Measurements from ENCODE around the gene GREM2.

Gene GREM2

GRCh38 chr1:240609527-240610060 lies 2.4 kb downstream of the GREM2 start:
- DNase-seq, result no peak

DNA sequence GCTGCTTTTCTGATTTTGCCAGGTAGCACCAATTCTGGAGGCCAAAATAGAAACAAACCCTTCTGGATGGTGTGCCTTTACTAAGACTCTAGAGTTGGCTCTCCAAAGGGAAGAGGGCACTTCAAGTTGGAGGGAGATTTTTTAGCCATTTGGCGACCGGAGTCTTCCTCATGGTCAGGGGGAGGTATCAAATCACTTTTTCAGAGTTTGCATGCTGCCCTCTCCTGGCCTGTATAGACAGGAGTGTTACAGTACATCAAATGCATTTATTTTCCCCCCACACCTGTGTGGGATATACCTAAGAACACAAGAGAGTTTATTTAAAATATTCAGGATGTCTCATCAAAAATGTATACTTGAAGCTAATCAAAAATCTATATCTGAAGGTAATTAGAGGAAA lies 3.2 kb downstream of the GREM2 start:
- DNase-seq, result no peak

DNA sequence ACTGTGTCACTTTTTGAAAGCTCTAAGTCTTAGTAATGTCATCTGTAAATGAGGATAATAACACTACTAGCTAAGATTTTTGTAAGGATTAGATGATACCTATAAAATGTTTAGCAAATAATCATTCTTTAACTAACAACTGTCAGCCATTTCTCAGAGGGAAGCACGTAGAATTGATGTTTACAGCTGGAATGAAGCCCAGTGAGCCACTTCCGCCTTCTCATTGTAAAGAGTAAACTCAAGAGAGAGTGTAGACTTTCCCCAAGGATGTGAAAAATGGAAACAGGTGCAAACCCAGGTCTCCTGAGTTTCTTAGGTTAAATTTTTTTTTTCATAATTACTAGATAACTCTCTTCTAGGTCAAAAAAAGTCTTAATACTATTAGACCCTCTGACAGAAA lies 4.9 kb downstream of the GREM2 start:
- no peak for DNase-seq

- DNase-seq, result no peak
Measured at GRCh38 chr1:240602189-240602588, 9.8 kb downstream of the GREM2 start.

- no peak for DNase-seq
Measured at GRCh38 chr1:240599830-240600229, 12.1 kb downstream of the GREM2 start.

- no peak for DNase-seq
Measured at GRCh38 chr1:240599299-240599698, 12.7 kb downstream of the GREM2 start.

DNA sequence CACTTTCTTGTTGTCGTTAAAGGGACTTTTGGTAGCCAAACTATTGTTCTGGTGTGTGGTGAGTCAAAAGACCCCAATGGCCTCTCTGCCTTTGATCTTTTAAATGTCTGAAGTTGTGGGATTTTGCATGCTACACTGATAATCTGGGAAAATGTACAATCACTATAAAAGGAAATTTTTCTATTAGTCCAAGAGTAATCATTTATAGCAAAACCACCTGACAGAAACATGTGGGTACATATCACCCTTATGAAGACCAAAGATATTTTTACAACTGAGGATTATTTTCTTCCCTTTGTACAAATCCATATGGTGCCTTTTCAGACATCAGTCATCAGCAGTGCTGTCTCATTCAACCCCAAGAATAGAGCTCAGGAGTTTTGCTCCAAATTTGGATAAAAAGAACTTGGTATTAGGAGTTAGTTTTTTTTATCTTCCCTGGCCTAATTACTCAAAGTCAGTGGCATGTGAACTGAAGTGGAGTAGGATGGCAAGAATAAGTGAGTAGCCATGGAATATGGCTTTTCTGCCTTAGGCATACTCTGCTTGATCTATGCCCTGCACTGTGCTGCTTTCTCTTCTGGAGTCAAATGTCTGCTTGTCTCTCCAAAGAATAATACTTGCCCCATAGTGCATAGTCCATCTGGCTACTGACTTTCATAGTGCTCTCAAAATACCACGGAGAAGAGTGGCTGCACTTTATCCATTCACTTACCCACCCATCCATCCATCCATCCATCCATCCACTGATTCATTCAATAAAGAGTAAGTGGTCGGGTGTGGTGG lies 13.5 kb downstream of the GREM2 start:
- no peak for DNase-seq

DNA sequence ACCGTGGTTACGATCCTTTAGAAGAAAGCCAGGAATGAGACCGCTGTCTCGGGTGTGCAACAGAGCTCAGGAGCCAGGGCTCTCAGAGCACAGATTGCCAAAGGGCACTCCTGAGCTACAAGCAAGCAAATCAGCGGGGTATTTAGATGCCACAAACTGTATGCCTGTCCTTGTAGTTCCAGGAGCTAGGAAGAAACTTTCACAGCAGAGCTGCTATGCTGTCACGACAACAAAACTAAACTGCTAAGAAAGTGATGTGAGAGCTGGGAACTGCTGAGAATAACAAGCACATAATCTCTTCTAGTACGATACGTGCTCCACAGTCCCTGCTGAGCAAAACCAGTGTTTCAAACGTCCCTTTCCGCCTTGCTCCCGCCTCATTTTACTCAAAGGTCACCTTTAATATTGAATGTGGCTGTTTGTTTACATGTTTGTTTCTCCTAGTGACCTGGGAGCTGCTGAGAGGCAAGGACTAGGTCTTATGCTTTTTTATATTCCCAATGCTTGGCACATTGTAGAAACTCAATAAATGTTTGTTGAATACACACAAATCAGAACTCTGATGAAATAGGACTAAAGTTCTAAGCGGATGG lies 14.7 kb downstream of the GREM2 start:
- no peak for DNase-seq

DNA sequence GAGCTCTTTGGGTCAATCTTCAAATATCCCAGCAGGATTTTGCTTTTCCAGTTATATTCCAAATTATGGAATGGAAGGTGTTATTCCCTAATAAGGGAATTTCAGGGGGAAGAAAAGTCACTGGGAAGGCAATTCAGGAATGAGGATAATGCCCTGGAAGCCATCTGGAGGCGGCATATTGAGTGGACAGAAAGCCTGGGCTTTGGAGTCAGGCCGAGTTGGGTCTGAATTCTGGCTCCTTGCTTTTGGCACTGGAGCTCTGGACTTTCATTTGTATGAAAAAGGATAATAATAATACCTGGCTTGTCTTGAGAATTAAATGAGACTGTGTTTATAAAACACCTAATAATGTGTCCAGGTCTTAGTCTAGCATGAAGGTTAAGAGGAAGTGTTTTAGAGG lies 16.5 kb downstream of the GREM2 start:
- no peak for DNase-seq

DNA sequence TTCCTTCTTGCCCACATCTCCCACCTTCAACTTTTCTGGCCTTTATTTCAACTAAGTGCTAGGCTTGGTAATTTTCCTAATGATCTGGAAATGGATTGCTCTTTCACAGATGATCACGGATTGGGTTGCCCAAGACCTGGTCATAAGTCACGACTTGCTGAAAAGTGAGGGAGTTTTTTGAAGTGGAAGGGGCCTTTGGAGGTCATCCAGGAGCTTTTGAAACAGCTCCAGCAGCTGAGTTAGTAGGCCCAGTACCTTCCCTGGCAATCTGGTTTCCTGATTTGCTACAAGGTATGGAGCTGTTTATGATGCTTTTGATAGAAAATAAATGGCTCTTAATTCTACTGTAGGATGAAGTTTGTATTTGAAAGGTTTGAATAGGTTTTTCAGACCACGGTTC lies 20.4 kb downstream of the GREM2 start:
- no peak for DNase-seq

GRCh38 chr1:240591078-240591477 lies 20.9 kb downstream of the GREM2 start:
- DNase-seq, result no peak

GRCh38 chr1:240589585-240590110 lies 22.3 kb downstream of the GREM2 start:
- no peak for DNase-seq

- no peak for DNase-seq
Measured at GRCh38 chr1:240586006-240586405, 25.9 kb downstream of the GREM2 start.

- no peak for DNase-seq
Measured at GRCh38 chr1:240582953-240583352, 29.0 kb downstream of the GREM2 start.

- no peak for DNase-seq
Measured at GRCh38 chr1:240579511-240579910, 32.4 kb downstream of the GREM2 start.

- DNase-seq, result no peak
Measured at GRCh38 chr1:240577095-240577494, 34.9 kb downstream of the GREM2 start.

DNA sequence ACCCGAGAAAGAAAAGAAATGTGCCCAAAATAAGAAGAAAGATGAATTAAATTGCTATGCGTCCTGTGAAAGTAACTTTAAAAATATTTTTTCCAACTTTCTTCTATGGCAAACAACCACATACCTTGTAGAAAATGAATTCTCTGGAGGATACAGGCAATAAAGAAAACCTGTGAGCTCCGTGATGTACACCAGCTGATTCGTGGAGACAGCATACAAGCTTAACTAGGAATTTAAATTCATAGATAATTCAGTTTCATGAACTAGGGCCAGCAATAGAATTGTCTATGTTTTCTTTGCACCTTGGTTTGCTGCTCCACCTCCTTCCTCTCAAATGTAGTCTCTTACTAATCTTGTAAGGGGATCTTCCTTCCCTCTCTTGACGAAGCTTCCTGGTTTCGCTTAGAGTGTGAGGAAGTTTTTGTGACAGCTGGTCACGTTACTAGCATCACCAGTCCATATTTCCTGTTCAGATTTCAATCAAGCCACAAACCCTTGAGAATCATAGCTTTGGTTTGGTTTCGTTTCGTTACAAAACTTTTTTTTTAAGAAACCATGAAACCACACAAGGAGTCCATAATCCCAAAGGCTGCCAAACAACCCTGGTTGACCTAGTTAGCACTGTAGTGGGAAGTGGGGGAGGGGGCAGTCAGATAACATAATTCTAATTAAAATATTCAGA lies 35.8 kb downstream of the GREM2 start:
- DNase-seq, result no peak

DNA sequence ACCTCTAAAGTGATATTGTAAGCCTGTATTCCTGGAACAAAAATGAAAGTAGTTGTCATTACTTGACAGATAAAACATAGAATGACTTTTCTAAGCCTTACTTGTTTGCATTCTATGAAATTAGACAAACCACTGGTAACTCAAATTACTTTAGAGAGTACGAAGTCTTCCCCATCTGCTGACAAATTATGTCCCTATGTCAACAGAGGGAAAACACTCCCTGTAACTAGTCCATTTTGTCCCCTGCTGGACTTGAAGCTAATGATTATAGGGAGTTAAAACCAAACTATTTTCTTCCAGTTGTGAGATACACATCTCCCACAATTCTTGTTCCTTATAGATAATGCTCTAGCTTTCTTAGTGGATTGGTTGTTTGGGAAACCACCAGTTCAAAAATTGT lies 39.6 kb downstream of the GREM2 start:
- no peak for DNase-seq

DNA sequence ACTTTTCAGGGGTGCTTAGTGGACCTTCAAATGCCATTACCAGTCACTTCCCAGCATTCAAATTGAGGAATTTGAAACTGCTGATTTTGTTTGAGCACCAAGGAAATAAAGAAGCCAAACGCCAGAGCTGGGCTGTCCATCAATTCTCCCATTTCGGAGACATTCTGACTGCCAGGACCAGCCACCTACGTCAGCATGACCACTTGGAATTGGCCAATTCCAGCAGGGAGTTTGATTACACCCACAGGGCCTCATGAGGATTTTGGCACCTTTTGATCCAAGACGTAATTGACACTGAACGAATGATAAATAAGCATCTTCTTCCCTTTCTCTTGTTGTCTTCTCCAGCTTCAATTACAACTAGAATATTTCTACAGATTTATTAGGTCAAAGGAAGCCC lies 40.2 kb downstream of the GREM2 start:
- DNase-seq, result no peak

GRCh38 chr1:240567066-240567465 lies 44.9 kb downstream of the GREM2 start:
- no peak for DNase-seq

DNA sequence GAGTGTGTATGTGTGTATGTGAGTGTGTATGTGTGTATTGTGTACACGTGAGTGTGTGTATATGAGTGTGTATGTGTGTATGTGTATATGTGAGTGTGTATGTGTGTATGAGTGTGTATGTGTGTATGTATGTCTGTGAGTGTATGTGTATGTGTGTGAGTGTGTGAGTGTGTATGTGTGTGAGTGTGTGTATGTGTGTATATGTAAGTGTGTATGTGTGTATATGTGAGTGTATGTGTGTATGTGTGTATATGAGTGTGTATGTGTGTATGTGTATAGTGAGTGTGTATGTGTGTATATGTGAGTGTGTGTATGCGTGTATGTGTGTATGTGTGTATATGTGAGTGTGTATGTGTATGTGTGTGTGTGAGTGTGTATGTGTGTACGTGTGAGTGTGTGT lies 49.2 kb downstream of the GREM2 start:
- DNase-seq, result no peak

DNA sequence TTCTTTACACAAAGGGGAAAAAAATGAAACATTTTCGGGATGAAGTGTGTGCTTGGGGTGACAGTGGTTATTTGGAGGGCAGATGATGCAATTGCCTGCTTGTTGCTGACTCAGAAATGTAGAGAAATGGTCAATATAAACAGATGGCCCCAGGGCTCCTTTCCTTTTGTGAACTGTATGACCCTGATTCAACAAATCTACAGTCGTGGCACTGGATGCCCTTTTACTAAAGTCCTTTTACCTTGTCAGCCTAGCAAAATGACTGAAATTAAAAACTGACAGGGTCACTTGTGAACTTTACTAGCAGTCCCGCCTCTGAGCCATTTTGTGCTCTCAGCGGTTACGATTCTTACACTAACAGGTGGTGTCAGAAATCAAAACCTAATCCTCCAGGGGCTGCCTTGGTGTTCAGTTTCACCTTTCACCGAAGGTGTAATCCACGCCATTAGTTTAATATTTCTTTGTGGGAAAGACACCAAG lies 49.8 kb downstream of the GREM2 start:
- no peak for DNase-seq

DNA sequence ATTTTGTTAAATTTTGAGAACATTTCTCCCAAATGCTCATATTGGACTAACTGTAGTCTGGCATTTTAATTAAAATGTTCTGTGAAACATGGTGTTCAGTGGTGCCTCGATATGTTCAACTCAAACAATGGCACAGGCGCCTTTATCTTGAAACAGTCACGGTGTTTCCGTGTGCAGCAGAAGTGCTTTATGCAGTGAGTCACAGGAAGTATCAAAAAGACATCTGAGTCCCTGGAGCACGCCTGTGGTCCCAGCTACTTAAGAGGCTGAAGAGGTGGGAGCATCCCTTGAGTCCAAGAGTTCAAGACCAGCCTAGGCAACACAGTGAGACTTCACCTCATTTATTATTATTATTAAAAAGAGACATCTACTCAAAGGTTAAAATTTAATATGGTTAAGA lies 52.2 kb downstream of the GREM2 start:
- DNase-seq, result no peak

- no peak for DNase-seq
Measured at GRCh38 chr1:240555524-240555923, 56.4 kb downstream of the GREM2 start.

All from cortex of kidney (tissue), 1 donor.